Large intestine (tissue), 3 donors: ENCODE measurements around the gene PSMB7. TPM values are rescaled to one million over a fixed set of nuclear protein-coding genes. Genes with fewer than 3 reads are reported as not detected.

Experiments
- DNase-seq, 2 donors: peaks; one replicate each; pipeline versions ENCODE4 v3.0.0 to v3.0.0-alpha.2; 2013
- H3K27ac ChIP-seq: one replicate; pipeline ENCODE4 v1.5.1; 2013; ENCODE audit warnings: low read length
- H3K27me3 ChIP-seq: 2 replicates; pipeline ENCODE4 v1.6.1; 2013; ENCODE audit warnings: low read length; ENCODE audit not compliant: control insufficient read depth, insufficient read depth
- H3K36me3 ChIP-seq: 2 replicates; pipeline ENCODE4 v1.6.1; 2013; ENCODE audit warnings: low read length; ENCODE audit not compliant: control insufficient read depth, insufficient read depth
- H3K4me1 ChIP-seq: one replicate; pipeline ENCODE4 v1.6.1; 2013; ENCODE audit warnings: low read length; ENCODE audit not compliant: control insufficient read depth, insufficient read depth
- H3K4me3 ChIP-seq: one replicate; pipeline ENCODE4 v1.5.1; 2013; ENCODE audit warnings: low read length
- H3K9me3 ChIP-seq: one replicate; pipeline ENCODE4 v1.6.1; 2013; ENCODE audit warnings: mild to moderate bottlenecking, low read depth, low read length, moderate library complexity; ENCODE audit not compliant: control insufficient read depth
- WGBS: methylation state at CpG from one replicate; pipeline ENCODE4 v1.1.5; 2013; ENCODE audit warnings: low lambda C conversion rate; ENCODE audit not compliant: insufficient coverage; 5-methylcytosine and 5-hydroxymethylcytosine counted together
- polyA plus RNA-seq: library from polyadenylated mRNA; unstranded; fragments of 120-200 nt; gene quantifications from one replicate; pipeline ENCODE4 v1.2.1, GENCODE V29; 2013

Gene PSMB7
- polyA plus RNA-seq, 1 donor: 148 TPM

DNA sequence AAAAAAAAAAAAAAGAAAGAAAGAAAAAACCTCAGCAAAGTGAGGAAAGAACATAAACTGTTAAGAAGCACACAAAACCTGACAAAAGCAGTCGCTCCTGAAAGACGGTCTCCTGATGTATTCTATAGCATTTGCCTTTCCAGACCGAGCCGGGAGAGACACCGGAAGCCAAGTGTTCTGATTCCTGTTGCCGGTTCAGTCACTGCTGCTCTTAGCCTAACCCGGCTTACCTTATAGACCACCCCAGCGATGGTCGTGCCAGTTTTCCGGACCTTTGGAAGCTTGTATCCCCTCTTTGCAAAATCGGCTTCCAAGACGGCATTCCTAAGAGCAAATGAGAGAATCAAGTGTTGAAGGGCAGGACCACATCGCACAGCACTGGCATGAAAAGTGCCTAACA lies 630 bp downstream of the PSMB7 start:
- H3K4me3 ChIP-seq: peak overlapping the region; percentile 99
- no CpG with 5 or more reads among the region's 13 CpGs for WGBS
- H3K27ac ChIP-seq: no peak overlapping the region
- no peak for DNase-seq
- peaks cover 2% of the 10 kb centered on the region for H3K4me1 ChIP-seq
- H3K9me3 ChIP-seq: no peaks in the 10 kb centered on the region
- no peaks in the 10 kb centered on the region for H3K27me3 ChIP-seq
- H3K36me3 ChIP-seq: peaks cover 37% of the 10 kb centered on the region

DNA sequence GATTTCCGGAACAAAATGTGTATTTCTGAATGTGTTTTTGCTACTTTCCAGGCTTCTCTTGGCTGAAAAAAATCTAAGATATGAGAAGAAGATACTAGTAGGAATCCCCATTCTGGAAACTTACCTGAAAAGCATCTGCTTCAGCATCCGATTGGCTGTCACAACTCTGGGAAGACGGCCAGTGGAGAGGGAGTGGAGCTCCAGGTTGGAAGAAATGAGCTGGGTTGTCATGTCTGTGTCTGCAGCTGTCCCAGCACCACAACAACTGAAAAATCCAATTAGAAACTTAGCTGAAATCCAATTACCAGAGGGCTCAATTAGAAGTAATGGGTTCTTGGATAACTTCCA lies 3.0 kb downstream of the PSMB7 start:
- Histone ChIP-seq H3K27me3 (no peaks in the 10 kb centered on the region), H3K27ac (no peak overlapping the region), H3K36me3 (peaks cover 54% of the 10 kb centered on the region), H3K4me3 (no peak overlapping the region), H3K9me3 (no peaks in the 10 kb centered on the region), H3K4me1 (peaks cover 2% of the 10 kb centered on the region)
- 100% methylated on average over 1 of the region's 3 CpGs for WGBS
- no peak for DNase-seq

DNA sequence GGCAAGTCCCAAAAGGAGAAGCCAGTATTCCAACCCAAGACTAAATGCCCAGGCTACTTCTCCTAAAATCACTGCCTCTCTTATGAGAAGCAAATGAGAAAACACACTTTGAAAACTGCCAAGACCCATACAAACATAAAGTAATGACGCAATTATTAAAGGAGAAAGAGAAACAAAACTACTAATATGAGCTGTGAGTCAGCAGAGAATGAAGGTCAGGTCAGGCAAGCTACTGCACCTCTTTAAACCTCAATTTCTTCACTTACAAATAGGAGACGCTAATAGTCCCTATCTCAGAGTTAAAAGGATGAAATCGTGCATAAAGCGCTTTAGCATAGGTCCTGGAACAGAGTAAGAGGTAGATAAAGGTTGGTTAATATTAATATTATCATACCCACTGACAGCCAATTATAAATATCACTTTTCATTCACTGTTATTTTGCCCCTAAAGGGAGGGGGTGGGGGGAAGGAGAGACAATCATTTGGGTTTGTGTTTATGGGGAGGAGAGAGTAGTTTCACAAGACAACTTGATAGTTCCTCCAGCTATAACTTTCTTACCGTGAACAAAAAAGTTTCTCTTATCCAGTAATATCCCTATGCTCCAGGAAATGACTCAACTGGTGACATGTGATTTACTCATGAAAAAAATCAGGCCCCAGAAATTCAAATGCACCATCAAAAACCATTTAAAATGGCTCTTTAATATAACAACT lies 3.6 kb downstream of the PSMB7 start:
- H3K9me3 ChIP-seq: no peaks in the 10 kb centered on the region
- WGBS: 95% methylated on average over 3 of the region's 5 CpGs
- no peak overlapping the region for H3K4me3 ChIP-seq
- H3K4me1 ChIP-seq: peaks cover 2% of the 10 kb centered on the region
- no peaks in the 10 kb centered on the region for H3K27me3 ChIP-seq
- peaks cover 56% of the 10 kb centered on the region for H3K36me3 ChIP-seq
- H3K27ac ChIP-seq: no peak overlapping the region
- no peak for DNase-seq

DNA sequence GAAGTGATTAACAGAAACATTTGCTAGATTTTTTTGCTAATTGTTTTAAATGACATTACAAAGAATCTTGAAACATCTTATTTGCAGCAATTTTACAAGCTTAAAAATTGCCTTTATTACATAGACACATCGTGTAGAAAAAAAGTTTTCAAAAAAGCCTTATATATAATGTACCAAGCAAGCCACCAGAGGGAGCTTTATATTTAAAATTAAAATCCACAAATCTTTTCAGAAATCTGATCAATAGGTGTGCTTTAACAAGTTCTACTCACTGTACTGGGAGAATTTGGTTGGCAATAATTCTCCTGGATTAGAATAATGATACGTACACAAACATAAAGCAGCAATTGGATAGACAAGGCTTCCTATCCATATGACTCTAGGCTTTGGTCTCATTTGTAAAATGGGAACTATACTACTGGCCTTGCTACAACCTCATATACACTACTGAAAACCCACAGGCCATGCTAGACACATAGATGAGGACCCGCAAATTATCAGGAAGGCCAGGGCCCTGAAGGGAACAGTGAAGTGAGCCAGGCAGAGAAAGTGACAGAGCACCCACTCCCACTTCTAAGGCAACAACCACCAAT lies 4.8 kb downstream of the PSMB7 start:
- Histone ChIP-seq H3K36me3 (peaks cover 61% of the 10 kb centered on the region), H3K27ac (no peak overlapping the region), H3K4me3 (no peak overlapping the region), H3K4me1 (peaks cover 2% of the 10 kb centered on the region), H3K9me3 (no peaks in the 10 kb centered on the region), H3K27me3 (no peaks in the 10 kb centered on the region)
- no peak for DNase-seq
- WGBS: 0% methylated on average over 1 of the region's 3 CpGs

DNA sequence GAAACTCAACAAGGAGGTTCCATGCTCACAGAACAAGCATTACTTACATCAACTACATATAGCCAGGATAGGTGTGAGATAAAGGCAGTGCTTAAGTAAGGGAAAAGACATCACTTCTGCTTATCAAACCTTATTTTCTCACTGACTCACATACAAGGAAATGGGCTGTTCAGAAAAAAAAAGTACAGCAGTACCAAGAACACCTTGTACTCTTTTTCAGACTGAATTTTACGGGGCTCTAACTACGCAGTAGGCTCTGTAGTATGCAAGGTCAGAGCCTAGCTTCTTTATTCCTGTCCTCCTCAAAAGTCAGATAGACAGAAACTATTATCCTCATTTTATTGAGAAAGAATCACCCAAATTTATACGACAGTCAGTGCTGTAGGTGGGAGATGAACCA lies 5.8 kb downstream of the PSMB7 start:
- Histone ChIP-seq H3K27me3 (no peaks in the 10 kb centered on the region), H3K4me1 (peaks cover under 1% of the 10 kb centered on the region), H3K36me3 (peaks cover 68% of the 10 kb centered on the region), H3K9me3 (no peaks in the 10 kb centered on the region), H3K4me3 (no peak overlapping the region), H3K27ac (no peak overlapping the region)
- DNase-seq: no peak
- no CpG with 5 or more reads among the region's 3 CpGs for WGBS

DNA sequence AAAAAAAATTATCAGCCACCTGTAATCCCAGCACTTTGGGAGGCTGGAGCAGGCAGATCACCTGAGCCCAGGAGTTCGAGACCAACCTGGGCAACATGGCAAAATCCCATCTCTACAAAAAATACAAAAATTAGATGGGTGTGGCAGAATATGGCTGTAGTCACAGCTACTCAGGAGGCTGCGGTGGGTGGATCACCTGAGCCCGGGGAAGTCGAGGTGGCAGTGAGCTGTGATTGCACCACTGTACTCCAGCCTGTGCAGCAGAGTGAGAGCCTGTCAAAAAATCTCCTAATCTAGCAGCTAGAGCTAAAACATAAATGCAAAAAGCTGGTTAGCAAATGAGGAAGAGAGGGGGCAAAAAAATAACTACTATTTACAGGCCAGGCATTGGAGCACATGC lies 12.0 kb downstream of the PSMB7 start:
- H3K27ac ChIP-seq: no peak overlapping the region
- WGBS: 82% methylated on average over 2 of the region's 4 CpGs
- DNase-seq: no peak
- no peaks in the 10 kb centered on the region for H3K9me3 ChIP-seq
- no peaks in the 10 kb centered on the region for H3K27me3 ChIP-seq
- no peaks in the 10 kb centered on the region for H3K4me1 ChIP-seq
- H3K4me3 ChIP-seq: no peak overlapping the region
- H3K36me3 ChIP-seq: peaks cover 61% of the 10 kb centered on the region

DNA sequence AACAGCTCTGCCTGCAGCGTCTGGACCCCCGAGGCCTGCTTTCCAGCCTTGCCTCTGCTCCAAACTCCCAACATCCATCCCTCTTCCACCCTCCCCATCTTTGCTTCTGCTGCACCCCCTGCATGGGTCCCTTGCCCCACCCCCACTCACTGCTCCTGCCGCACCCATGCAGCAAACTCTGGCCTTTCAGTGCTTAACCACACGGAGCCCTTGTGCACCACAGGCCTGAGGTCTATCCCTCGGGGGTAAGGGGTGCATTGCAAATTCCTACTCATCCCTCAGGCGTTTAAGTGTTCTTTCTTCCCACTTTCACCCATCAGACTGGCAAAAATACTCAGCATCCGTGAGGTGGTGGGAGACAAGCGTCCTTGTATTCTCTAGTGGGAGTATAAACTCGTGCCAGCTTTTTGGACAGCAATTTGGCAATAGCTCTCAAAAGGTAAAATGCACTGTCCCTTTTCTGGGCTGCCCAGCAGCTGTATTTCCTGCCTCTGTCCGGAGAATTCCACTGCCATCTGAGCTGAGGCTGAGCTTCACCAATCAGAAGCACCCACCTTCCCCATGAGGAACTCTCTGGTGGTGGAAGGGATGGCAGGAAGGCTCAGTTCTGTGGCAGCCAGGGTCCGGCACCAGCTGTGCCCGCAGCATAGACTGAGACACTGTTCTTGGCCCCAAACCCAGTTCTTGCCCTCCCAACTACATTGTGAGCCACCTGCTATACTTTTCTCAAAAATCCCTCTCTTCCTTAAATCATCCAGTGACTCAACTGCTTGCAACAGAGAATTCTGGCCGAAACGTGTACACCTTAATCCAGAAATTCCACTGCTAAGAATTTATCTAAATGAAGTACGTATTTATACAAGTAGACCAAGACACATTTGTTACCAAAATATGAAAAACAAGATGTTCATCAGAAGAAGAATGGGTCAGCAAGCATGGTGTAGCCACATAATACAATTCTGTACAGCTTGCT lies 15.0 kb downstream of the PSMB7 start:
- H3K36me3 ChIP-seq: peaks cover 54% of the 10 kb centered on the region
- H3K9me3 ChIP-seq: no peaks in the 10 kb centered on the region
- H3K4me1 ChIP-seq: no peaks in the 10 kb centered on the region
- no peak overlapping the region for H3K27ac ChIP-seq
- H3K27me3 ChIP-seq: no peaks in the 10 kb centered on the region
- no peak for DNase-seq
- no peak overlapping the region for H3K4me3 ChIP-seq
- WGBS: 78% methylated on average over 1 of the region's 15 CpGs

DNA sequence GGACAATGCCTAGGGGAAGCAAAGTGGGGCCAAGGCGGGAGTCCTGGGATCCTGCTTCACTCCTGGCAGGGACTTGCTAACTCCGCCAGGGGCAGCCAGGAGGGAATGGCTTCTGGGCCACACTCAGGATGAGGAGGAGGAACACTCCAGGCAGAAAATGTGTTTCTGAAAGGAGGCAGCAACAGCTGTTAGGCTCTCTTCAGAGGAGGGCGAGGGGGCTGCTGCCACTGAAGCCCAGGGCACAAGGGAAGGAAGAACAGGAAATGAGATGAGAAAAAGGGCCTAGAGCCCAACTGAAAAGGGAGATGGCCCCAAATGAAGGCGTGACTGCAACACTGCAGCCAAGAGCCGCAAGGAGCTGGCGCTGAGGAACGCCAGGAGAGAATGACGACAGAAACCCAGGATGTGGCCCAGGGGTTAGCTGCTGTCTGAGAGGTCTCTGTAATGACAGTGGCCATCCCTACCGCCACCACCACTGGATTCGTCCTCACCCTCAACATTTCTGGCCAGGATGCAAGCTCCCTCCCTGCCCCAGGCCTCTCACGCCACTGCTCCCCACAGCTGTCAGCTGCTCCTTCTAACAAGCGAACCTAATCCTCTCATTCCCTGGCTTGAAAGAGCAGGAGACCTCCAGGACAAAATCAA lies 15.8 kb downstream of the PSMB7 start:
- Histone ChIP-seq H3K4me1 (no peaks in the 10 kb centered on the region), H3K36me3 (peaks cover 49% of the 10 kb centered on the region), H3K4me3 (no peak overlapping the region), H3K27me3 (no peaks in the 10 kb centered on the region), H3K9me3 (no peaks in the 10 kb centered on the region), H3K27ac (no peak overlapping the region)
- DNase-seq: no peak
- WGBS: no CpG with 5 or more reads among the region's 12 CpGs

DNA sequence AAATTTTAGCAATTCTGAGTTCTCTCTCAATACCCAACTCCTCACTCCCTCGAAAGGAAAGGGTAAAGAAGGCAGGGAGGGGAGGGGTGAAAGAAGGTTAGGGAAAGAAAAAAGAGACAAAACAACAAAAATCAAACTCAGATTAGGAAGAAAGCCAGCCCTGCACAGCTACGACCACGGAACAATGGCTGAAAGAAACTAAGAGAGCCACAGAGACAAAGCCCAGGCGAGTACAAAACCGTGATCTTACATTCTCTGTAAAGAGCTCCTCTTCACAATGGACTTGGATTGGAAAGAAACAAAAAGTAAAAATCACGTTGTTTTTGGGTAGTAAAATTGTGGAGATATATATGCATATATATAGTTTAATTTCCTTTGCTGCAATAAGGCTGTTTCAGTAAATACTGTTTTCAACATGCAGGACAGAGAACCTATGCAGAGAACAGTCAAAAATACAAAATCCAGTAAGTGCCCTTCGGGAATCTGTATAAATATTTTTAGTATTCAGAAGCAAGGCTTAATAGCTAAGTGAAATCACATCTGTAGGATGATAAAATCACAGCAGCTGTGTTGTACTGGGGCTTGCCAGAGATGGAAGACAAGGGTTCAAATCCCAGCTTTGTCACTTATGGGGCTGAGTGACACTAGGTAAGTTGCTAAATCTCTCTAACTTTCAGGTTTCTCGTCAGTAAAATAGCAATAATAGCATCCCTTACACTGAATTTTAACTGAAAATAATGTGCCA lies 16.9 kb downstream of the PSMB7 start:
- Histone ChIP-seq H3K27me3 (no peaks in the 10 kb centered on the region), H3K9me3 (no peaks in the 10 kb centered on the region), H3K4me1 (no peaks in the 10 kb centered on the region), H3K27ac (no peak overlapping the region), H3K36me3 (peaks cover 44% of the 10 kb centered on the region), H3K4me3 (no peak overlapping the region)
- no peak for DNase-seq
- WGBS: 76% methylated on average over 4 of the region's 8 CpGs
